PFSK-1 (cell line): ENCODE measurements around the gene FNBP1.

Source experiments
- FOXP2 ChIP-seq: optimal IDR thresholded peaks from 2 replicates; pipeline ENCODE3; 2011; ENCODE audit warnings: borderline replicate concordance, control low read depth, inconsistent platforms; ENCODE audit not compliant: insufficient read depth; ENCODE audit errors: extremely low read length, extremely low read depth
- POLR2AphosphoS5 ChIP-seq: IDR thresholded peaks from 2 replicates; pipeline ENCODE4 v1.6.1; 2012; ENCODE audit warnings: low read depth, mild to moderate bottlenecking, control low read depth, low read length, moderate library complexity
- REST ChIP-seq, 2 experiments: IDR thresholded peaks; 2 replicates each; pipeline versions ENCODE4 v1.6.1 to v1.8.0; 2011 to 2012; ENCODE audit warnings: low read depth in 2 of 2, low read length in 2 of 2, control low read depth in 1 of 2, inconsistent platforms in 1 of 2, mild to moderate bottlenecking in 1 of 2, moderate library complexity in 1 of 2; ENCODE audit not compliant: insufficient read depth in 1 of 2
- SIN3A ChIP-seq: IDR thresholded peaks from 2 replicates; pipeline ENCODE4 v1.6.1; 2012; ENCODE audit warnings: mild to moderate bottlenecking, low read length, moderate library complexity, borderline replicate concordance; ENCODE audit not compliant: insufficient read depth
- TAF1 ChIP-seq: IDR thresholded peaks from 2 replicates; pipeline ENCODE4 v1.6.1; 2012; ENCODE audit warnings: low read length, control low read depth, borderline replicate concordance; ENCODE audit not compliant: insufficient read depth

FNBP1 gene

GRCh38 chr9:130053109-130053503, 10.1 kb upstream of the FNBP1 start:
- TF ChIP-seq TAF1 (no peak), POLR2AphosphoS5 (no peak), REST (IDR thresholded peaks at IDR 0.05; ENCODE audit: insufficient read depth in 1 of 2, low read depth in 2 of 2, low read length in 2 of 2) (no peak), SIN3A (no peak), FOXP2 (no peak)

GRCh38 chr9:130051855-130052254, 8.9 kb upstream of the FNBP1 start:
- no peak for TF ChIP-seq SIN3A
- TF ChIP-seq POLR2AphosphoS5, result no peak
- no peak for TF ChIP-seq TAF1
- no peak for TF ChIP-seq REST (IDR thresholded peaks at IDR 0.05; ENCODE audit: insufficient read depth in 1 of 2, low read depth in 2 of 2, low read length in 2 of 2)
- no peak for TF ChIP-seq FOXP2

GRCh38 chr9:130050462-130050861, 7.5 kb upstream of the FNBP1 start:
- TF ChIP-seq POLR2AphosphoS5, result no peak

- TF ChIP-seq REST (IDR thresholded peaks at IDR 0.05; ENCODE audit: insufficient read depth in 1 of 2, low read depth in 2 of 2, low read length in 2 of 2), result no peak
- no peak for TF ChIP-seq SIN3A
- no peak for TF ChIP-seq TAF1
- no peak for TF ChIP-seq POLR2AphosphoS5
- TF ChIP-seq FOXP2, result no peak
Observed at GRCh38 chr9:130049431-130050210, 6.6 kb upstream of the FNBP1 start.

GRCh38 chr9:130045725-130046450, 2.9 kb upstream of the FNBP1 start:
- TF ChIP-seq SIN3A, result no peak
- TF ChIP-seq FOXP2, result no peak
- no peak for TF ChIP-seq REST (IDR thresholded peaks at IDR 0.05; ENCODE audit: insufficient read depth in 1 of 2, low read depth in 2 of 2, low read length in 2 of 2)
- TF ChIP-seq TAF1, result no peak
